Vagina (tissue), 2 donors: ENCODE results near the gene ACIN1.

Source experiments
- CTCF ChIP-seq, 3 experiments: fragments of 450-650 bp in 2 of 3; fragments of 200-600 bp in 1 of 3; sonication (generic) in 1 of 3; IDR thresholded peaks; one replicate each; pipeline ENCODE4 v1.5.1; 2017 to 2019; ENCODE audit warnings: antibody characterized with exemption in 3 of 3, mild to moderate bottlenecking in 2 of 3, moderate library complexity in 2 of 3
- POLR2A ChIP-seq, 2 donors: fragments of 450-650 bp; IDR thresholded peaks; one replicate each; pipeline ENCODE4 v1.6.1; 2017; ENCODE audit warnings: antibody characterized with exemption in 2 of 2, mild to moderate bottlenecking in 2 of 2, moderate library complexity in 2 of 2

GRCh38 chr14:23051141-23052057 is 43.5 kb downstream of the ACIN1 start:
- TF ChIP-seq CTCF (IDR thresholded peaks at IDR 0.05): no peak
- TF ChIP-seq POLR2A (IDR thresholded peaks at IDR 0.05): no peak
